Mucosa of rectum (tissue), 2 donors: Measurements from ENCODE around the gene CACNB1.

Source experiments
- H3K27ac ChIP-seq, 2 donors: one replicate each; pipeline ENCODE4 v1.7.0; 2013; ENCODE audit warnings: inconsistent platforms in 2 of 2, low read depth in 2 of 2, low read length in 2 of 2
- H3K27me3 ChIP-seq, 2 donors: one replicate each; pipeline ENCODE4 v1.7.0; 2013; ENCODE audit warnings: low read length in 2 of 2; ENCODE audit not compliant: control insufficient read depth in 2 of 2, insufficient read depth in 2 of 2
- H3K36me3 ChIP-seq, 2 donors: one replicate each; pipeline ENCODE4 v1.7.0; 2013; ENCODE audit warnings: low read length in 2 of 2; ENCODE audit not compliant: control insufficient read depth in 2 of 2, insufficient read depth in 2 of 2
- H3K4me1 ChIP-seq, 2 donors: one replicate each; pipeline ENCODE4 v1.7.0; 2013; ENCODE audit warnings: low read length in 2 of 2, mild to moderate bottlenecking in 1 of 2; ENCODE audit not compliant: control insufficient read depth in 2 of 2, insufficient read depth in 2 of 2
- H3K4me3 ChIP-seq, 2 donors: one replicate each; pipeline ENCODE4 v1.7.0; 2013; ENCODE audit warnings: low read length in 2 of 2
- H3K9ac ChIP-seq, 2 donors: one replicate each; pipeline ENCODE4 v1.7.0; 2013; ENCODE audit warnings: low read length in 2 of 2, low read depth in 1 of 2, mild to moderate bottlenecking in 1 of 2
- H3K9me3 ChIP-seq, 2 donors: one replicate each; pipeline ENCODE4 v1.7.0; 2013; ENCODE audit warnings: low read length in 2 of 2; ENCODE audit not compliant: control insufficient read depth in 2 of 2
- donor health status: healthy.
- donor health status: Normal muscosa, but diverticular disease.

CACNB1 gene

DNA sequence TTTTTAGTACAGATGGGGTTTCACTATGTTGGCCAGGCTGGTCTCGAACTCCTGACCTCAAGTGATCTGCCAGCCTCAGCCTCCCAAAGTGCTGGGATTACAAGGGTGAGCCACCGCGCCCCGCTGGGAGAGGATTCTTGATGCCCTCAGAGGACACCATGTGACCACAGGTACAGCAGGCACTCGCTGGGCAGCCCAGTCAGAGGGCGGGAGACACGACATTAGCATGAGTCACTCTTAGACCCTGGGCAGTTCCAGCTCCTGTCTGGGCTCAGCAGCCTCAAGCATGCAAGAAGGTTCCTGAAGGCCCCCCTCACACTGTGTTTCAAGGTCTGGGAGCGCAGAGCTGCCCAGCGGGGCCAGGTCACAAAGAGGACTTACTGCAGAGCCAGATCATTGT is 16.4 kb upstream of the CACNB1 start:
- Histone ChIP-seq H3K36me3 (no peaks in the 10 kb centered on the region), H3K4me1 (peaks cover 8 to 12% of the 10 kb centered on the region in 2 donors), H3K4me3 (no peak overlapping the region), H3K9me3 (no peaks in the 10 kb centered on the region), H3K27ac (no peak overlapping the region), H3K9ac (no peak overlapping the region), H3K27me3 (peaks cover 2 to 3% of the 10 kb centered on the region in 2 donors)

DNA sequence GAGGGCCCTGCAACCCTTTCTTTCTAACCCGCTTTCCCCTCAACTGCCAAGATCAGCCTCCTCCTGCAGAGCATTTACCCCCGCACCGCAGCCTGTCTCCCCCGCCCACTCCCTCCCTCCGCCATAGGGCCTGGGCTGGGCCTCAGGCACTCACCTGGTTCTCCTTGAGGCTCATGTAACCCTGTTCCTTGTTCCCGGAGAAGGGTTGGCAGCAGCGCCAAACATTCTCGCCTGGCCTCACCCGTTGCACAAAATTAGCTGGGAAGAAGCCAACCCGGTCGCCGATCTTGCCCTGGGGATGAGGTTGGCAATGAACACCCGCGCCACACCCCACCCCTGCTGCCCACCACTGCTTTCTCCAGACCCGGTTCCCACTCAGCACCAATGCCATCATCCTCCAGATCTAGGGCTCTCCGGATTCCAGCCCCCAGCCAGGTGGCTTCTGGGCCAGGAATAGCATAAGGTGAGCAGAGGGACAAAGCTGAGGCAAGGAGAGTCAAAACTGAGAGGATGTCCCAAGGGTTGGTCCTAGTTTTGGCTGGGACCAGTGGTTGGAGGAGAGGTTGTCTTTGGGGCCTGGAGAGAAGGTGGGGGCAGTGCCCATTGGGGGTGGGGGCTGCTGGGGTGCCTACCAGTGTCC is 15.5 kb upstream of the CACNB1 start:
- Histone ChIP-seq H3K4me1 (peaks cover 11 to 15% of the 10 kb centered on the region in 2 donors), H3K9me3 (no peaks in the 10 kb centered on the region), H3K4me3 (no peak overlapping the region), H3K36me3 (no peaks in the 10 kb centered on the region), H3K27me3 (peaks cover 2 to 3% of the 10 kb centered on the region in 2 donors), H3K27ac (no peak overlapping the region), H3K9ac (no peak overlapping the region)

DNA sequence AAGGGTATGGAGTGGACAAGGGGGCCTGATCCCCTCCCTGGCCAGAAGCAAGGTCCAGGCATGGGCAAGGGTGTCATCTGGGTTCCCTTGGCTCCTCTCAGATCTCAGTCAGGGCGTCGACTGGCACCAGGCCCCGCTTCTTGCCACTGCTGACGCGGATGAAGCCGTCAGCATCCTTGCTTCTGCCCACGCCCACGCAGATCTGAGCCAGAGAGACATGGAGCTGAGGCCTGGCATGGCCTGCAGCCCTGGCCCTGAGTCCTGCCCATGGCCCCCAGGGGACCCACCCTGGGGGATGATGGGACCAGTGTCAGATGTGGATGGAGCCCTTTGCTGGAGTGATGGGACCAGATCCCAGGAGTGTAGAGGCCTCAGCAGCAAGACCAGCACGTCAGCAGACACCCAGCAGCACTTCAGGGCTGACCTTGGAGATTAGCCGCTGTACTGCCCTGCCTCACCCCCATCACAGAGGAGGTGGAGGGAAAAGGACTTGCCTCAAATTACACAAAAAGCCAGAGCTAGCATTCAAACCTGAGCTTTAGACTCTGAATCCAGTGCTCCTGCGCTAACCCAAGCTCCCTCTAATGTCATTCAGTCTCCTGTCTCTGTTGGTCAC is 14.8 kb upstream of the CACNB1 start:
- peaks cover 2 to 3% of the 10 kb centered on the region in 2 donors for H3K27me3 ChIP-seq
- no peak overlapping the region for H3K4me3 ChIP-seq
- no peaks in the 10 kb centered on the region for H3K36me3 ChIP-seq
- H3K4me1 ChIP-seq = peaks cover 11 to 15% of the 10 kb centered on the region in 2 donors
- H3K27ac ChIP-seq = no peak overlapping the region
- no peak overlapping the region for H3K9ac ChIP-seq
- no peaks in the 10 kb centered on the region for H3K9me3 ChIP-seq

DNA sequence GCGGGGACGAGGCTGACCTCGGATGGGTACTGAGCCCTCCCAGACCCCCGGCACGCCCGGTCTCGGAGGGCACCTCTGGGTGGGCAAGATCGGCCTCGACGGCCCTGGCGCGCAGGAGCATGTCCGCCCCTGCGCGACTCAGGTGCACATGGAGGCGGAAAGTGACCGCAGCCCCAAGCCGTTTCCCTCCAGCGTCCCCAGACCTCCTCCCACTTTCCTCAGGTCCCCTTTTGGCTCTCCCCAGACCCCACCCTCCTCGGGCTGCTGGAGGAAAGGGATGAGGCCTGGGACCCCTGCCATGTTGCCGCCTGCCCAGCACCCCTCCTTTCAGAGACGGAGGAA is 12.6 kb upstream of the CACNB1 start:
- no peak overlapping the region for H3K27ac ChIP-seq

DNA sequence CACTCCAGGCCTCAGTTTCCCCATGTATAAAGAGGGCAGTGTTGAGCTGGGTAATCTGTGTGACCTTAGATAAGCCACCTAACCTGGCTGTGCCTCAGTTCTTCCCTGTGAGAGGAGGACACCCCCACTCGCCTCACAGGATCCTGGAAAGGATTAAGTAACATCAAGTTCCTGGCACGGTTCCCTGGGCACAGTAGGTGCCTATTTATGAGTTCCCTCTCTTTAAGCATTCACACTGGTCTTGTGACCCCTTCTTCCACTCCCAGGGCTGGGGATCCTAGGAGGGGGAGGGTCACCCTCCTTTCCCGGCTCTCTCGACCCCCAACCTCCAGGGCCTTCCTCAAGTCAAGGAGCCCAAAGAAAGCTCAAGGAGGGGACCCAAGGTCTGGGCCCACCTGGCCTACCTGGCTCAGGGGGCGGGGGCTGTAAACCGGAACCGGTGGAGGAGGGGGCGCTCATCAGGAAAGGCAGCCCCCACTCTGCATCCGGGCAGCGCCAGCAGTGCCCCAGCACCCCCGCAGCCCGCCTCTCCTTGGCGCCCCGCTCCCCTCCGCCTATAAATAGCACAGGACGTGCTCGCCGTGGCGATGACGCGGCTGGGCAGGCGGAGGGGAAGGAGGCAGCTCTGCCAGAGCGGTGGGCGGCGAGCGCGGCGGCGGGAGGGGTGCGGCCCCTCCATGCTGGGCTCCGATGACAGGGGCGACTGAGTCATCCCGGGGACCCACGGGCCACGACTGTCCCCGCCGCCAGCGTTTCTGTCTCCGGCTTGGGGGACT is 12.0 kb upstream of the CACNB1 start:
- H3K27me3 ChIP-seq = peaks cover 0 to 2% of the 10 kb centered on the region in 2 donors
- peaks cover 11 to 15% of the 10 kb centered on the region in 2 donors for H3K4me1 ChIP-seq
- H3K36me3 ChIP-seq = peaks cover 5 to 8% of the 10 kb centered on the region in 2 donors
- peak overlapping the region; percentile 31 to 33 for H3K4me3 ChIP-seq
- peak overlapping the region; percentile 44 to 47 for H3K9ac ChIP-seq
- no peak overlapping the region for H3K27ac ChIP-seq
- no peaks in the 10 kb centered on the region for H3K9me3 ChIP-seq

More for the DNA sequence above, 12.6 kb upstream of the CACNB1 start:
- peak overlapping the region in 1 of 2 donors; percentile 47 for H3K9ac ChIP-seq
- peak overlapping the region; percentile 31 to 33 for H3K4me3 ChIP-seq
- H3K4me1 ChIP-seq = peaks cover 11 to 15% of the 10 kb centered on the region in 2 donors
- no peaks in the 10 kb centered on the region for H3K9me3 ChIP-seq
- H3K27me3 ChIP-seq = peaks cover 0 to 2% of the 10 kb centered on the region in 2 donors
- H3K36me3 ChIP-seq = peaks cover under 1 to 2% of the 10 kb centered on the region in 2 donors

DNA sequence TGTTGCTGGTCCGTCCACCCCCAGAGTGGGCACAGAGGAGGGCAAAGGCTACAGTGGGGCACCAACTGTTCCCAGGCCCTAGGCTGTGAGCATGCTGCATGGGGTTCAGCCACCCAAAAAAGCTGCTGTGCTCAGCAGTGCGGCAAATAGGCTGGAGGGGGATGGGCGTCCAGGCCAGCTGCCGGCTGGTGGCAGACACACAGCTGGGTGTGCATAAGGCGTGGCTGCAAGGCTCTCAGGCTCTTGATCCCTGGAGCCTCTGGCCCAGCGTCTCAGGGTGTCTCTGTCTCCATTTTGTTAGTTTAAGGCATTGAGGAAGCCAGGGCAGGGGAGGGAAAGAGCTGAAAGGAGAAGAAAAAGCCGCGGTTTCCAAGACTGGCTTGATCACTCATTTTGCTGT is 11.4 kb upstream of the CACNB1 start:
- H3K27me3 ChIP-seq = peaks cover 0 to 2% of the 10 kb centered on the region in 2 donors
- no peaks in the 10 kb centered on the region for H3K9me3 ChIP-seq
- H3K4me3 ChIP-seq = no peak overlapping the region
- H3K27ac ChIP-seq = no peak overlapping the region
- H3K4me1 ChIP-seq = peaks cover 11 to 15% of the 10 kb centered on the region in 2 donors
- H3K9ac ChIP-seq = peak overlapping the region; percentile 24 to 31
- peaks cover 11 to 14% of the 10 kb centered on the region in 2 donors for H3K36me3 ChIP-seq

DNA sequence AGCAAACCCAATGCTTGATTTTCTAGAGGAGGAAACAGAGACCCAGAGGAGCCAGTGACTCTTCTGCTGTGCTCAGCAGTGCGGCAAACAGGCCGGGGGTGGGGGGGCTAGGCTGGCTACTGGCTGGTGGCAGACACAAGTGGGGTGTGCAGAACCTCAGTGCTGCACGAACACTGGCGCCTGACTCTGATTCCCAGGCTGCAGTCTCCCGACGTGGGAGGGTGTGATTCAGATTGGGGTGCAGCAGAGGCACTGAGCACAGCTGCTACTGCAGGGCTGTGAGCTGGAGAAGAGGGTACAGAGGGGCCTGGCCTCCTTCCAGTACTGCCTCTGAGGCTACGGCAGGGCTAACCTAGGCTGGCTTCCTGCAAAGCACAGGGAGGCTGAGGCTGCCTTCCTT is 10.7 kb upstream of the CACNB1 start:
- H3K27ac ChIP-seq = no peak overlapping the region
- no peak overlapping the region for H3K4me3 ChIP-seq

DNA sequence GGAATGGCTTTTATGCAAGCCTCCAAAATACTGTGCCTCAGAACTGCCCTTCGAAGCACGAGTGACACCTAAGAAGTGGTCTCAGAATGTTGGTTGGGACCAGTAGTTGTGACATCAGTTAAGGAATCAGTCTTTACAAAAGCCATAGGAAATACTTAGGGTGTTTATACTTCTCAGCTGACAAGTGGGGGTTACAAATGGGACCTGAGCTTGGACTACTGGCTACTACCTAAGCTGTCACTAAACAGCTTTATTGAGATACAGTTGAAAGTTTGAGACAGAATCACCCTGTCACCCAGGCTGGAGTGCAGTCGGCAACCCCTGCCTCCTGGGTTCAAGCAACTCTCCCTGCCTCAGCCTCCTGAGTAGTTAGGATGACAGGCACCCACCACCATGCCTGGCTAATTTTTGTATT is 7.7 kb upstream of the CACNB1 start:
- H3K4me3 ChIP-seq = no peak overlapping the region
- peaks cover 22 to 28% of the 10 kb centered on the region in 2 donors for H3K4me1 ChIP-seq
- H3K27ac ChIP-seq = no peak overlapping the region
- H3K9me3 ChIP-seq = no peaks in the 10 kb centered on the region
- H3K27me3 ChIP-seq = no peaks in the 10 kb centered on the region
- peaks cover 33 to 36% of the 10 kb centered on the region in 2 donors for H3K36me3 ChIP-seq
- no peak overlapping the region for H3K9ac ChIP-seq

More for the DNA sequence above, 10.7 kb upstream of the CACNB1 start:
- Histone ChIP-seq H3K4me1 (peaks cover 11 to 15% of the 10 kb centered on the region in 2 donors), H3K27me3 (peaks cover 0 to 2% of the 10 kb centered on the region in 2 donors), H3K9me3 (no peaks in the 10 kb centered on the region), H3K36me3 (peaks cover 18 to 22% of the 10 kb centered on the region in 2 donors), H3K9ac (no peak overlapping the region)

DNA sequence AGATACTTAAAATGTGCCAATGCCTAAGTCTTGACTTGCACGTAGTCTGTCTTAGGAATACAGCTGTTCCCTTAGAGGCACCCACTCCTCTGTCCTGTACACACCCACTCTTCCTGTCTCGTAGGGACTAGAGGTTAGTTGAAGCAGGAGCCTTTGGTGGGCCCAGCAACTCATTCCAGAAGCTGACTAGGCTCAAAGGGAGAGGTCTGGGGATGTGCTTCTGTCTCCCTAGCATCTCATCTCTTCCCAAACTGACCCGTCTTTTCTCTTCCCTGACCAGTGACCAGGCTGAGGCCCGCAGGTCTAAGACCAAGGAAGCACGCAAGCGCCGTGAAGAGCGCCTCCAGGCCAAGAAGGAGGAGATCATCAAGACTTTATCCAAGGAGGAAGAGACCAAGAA is 6.8 kb upstream of the CACNB1 start:
- peaks cover 18 to 23% of the 10 kb centered on the region in 2 donors for H3K4me1 ChIP-seq
- no peak overlapping the region for H3K27ac ChIP-seq
- no peaks in the 10 kb centered on the region for H3K27me3 ChIP-seq
- H3K9ac ChIP-seq = no peak overlapping the region
- H3K36me3 ChIP-seq = peaks cover 33 to 36% of the 10 kb centered on the region in 2 donors
- H3K4me3 ChIP-seq = no peak overlapping the region
- H3K9me3 ChIP-seq = no peaks in the 10 kb centered on the region

DNA sequence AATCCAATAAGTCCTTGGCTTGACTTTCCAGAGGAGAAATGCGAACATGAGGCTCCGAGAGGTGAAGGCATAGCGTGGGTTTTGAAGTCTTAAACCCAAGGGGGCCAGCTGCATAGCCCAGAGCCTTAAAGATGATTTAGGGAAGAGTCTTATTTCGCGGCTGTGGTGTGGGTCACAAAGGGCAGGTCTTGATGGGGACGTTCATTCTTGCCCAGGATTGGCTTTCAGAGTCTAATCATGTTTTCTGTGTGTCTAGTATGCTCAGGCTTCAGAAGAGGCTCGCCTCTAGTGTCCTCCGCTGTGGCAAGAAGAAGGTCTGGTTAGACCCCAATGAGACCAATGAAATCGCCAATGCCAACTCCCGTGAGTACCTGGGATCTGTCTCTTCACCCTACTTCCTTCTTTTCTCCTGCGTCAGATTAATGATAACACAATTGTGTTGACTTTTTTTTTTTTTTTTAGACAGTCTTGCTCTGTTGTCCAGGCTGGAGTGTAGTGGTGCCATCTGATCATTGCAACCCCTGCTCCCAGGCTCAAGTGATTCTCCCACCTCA is 3.6 kb upstream of the CACNB1 start:
- Histone ChIP-seq H3K9ac (peak overlapping the region; percentile 84 to 99), H3K4me1 (peaks cover 20 to 28% of the 10 kb centered on the region in 2 donors), H3K36me3 (peaks cover 33 to 36% of the 10 kb centered on the region in 2 donors), H3K9me3 (no peaks in the 10 kb centered on the region), H3K27ac (peak overlapping the region in 1 of 2 donors; percentile 94), H3K4me3 (peak overlapping the region; percentile 86 to 99), H3K27me3 (no peaks in the 10 kb centered on the region)
